ENCODE results near the gene BNC2.

Gene BNC2

GRCh38 chr9:16750553-16750952 lies 119.9 kb downstream of the BNC2 start:
- DNase-seq, result no peak

DNA sequence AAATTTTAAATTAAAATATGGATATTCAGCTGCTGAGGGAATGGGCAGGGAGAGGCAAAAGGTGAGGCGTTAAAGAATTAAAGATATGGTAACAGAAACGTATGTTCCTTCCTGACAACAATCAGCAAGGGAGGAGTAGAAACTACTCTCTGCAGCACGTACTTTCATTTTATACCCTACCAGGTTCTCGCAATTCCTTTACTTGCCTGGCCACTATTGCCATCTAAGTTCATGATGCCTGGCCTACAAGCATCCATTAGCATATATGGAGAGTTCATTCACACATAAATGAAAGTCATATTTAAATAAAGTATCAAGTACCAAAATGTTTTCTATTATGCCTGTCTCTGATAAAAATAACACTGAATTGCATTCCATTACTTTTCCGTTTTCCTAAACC lies 125.1 kb downstream of the BNC2 start:
- DNase-seq, result no peak

DNA sequence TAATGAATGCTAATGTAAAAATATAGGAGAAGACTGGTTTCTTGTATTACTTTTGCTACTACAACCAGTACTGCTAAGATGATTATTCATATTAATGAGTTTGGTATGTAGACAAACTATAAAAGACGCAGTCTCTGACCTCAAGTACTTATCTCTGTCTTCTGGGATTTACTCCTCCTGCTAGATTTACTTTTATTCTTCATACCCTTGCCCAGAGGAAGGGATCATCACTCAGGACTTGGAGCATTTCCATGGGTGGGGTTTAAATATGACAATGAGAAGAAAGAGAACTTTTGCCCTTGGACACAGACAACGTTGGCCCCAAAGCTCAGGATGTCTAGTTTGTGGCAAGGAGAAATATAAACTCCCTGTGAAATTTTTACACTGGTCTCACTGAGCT lies 126.1 kb downstream of the BNC2 start:
- DNase-seq, result no peak

DNA sequence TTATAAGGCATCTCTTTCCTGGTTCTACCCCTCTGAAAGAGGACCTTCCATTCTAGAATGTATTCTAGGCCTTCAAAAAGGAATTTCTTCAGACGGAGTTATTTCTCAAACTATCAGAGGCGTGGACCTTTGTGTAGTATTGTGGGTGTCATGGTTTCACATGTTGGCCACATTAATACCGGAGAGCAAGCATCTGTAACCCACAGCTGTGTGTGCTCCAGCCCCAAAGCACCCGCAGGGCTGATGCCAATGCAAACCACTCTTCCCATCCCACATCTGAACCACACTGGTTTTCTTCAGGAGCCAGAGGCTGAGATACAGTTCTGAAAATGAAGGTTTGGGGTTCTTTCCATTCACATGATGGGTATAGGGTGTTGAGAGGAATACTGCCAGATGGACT lies 127.1 kb downstream of the BNC2 start:
- no peak for DNase-seq

DNA sequence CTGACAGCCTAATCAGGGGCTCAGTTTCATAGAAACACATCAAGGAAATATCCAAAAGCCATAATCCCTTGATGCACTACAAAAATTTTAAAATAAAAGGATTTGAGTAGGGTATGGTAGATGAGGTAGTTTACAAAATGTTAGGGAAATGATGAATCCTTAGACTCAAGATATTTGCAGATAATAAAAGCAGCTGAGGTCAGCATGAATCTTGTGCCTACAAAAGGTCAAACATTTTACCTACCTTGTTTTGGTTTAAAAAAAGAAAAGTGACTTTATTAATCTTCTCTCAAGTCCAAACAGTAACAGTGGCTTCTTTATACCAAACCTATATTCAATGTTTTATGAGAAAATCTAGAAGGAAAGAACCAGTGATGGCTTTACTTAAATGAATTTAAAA lies 135.5 kb downstream of the BNC2 start:
- DNase-seq, result no peak

DNA sequence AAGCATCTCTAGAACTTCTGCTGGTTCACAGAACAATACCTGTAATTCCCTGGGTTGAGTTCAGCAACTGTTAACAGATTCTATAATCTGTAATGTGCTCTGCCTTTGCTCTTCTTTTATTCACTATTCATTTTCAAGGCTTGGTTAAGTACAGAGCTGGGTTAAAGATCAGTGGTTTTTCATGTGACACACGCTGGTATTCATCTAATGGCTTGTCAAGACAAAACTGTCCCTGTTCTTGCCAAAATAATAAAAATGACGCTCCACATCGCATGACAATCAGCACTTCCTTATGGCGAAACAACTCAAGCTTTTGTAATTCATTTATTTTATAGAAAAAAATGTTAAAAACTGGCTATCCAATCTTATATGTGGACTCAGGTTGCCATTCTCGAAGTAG lies 137.9 kb downstream of the BNC2 start:
- no peak for DNase-seq

- DNase-seq, result no peak
These were observed 140.3 kb downstream of the BNC2 start for GRCh38 chr9:16730162-16730561.

DNA sequence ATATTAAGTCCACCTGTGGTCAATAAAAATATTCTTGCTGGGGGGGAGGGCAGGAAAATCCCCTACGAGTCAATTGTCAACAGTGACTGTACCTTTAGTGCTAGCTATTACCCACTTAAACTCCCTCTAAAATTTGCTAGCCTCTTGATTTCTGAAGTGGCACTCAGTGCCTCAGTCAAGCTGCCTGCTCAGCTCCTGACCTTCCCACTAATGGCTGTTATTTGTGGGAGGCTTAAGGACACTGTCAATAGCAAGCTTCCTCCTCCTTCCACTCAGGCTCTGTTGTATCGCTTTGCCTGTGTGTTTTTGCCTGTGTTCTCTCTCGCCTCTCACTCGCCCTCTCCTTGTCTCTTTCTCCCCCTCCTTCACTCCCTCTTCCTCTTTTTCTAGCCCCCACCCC lies 140.8 kb downstream of the BNC2 start:
- DNase-seq, result peak; percentile 88

DNA sequence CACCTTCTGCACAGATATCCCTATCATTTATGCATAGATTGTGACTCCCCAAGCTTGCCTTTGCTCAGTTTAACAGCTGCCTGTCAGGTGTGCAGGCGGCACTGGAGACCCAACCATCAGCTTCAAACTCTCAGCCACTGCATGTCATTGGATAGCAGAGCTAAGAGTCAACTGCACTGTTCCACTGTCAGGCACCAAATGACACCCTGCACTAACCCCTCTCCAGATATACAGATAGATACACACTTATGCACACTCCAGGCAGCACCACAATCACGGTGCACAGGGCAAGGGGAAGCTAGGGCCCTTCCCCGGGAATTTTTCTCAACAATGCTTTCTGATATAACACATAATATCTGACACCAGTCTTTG lies 142.3 kb downstream of the BNC2 start:
- DNase-seq, result no peak

DNA sequence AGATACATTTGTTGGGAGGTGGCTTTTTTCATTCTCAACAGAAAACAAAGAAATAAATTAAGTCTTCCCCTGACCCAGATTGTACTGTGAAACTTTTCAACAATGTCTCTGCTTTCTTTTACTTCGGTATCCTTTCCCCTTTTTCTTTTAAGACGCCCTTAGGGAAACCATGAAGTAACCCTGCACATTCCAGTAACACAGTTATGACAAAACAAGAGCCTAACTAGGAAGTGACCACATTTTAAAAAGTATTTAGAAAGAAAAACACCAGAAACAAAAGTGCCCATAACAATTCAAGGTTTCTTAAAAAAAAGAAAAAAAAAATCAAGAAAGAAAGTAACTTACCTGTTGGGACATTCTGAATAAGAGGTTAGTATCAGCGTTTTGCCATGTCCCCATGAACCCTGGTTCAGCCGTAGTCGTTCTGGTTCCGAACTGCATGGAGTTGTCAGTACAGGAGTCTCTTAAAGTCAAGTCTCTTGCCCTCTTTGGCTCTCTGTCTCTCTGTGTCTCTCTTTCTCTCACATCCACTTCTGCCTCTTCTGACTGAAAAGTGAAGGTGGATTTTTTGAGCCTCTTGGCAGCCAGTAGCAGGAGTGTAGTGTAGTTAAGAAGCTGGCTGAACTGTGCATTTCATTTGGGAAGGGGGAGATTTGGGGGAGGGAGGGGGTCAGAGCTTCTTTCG lies 142.9 kb downstream of the BNC2 start:
- DNase-seq, result no peak

- no peak for DNase-seq
These were observed 143.6 kb downstream of the BNC2 start for GRCh38 chr9:16726718-16727451.

DNA sequence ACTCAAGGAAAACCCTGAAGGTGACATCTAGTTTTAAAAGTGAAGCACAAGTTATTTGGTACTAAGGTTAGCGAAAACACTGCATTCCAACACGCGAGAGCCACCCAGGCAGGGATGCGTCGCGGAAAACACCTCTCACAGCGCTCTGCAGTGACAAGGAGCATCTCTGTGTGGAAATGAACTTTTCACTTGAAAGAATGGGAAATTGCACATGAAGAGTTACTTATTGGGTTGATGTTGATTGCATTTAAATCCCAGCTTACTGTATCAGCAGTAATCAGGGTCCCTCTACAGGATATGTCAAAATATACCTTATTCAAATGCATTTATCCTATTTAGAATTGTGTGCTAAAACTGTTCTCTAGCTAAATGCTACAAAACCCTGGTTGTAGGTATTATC lies 144.4 kb downstream of the BNC2 start:
- DNase-seq, result no peak

- DNase-seq, result no peak
These were observed 145.4 kb downstream of the BNC2 start for GRCh38 chr9:16725066-16725465.

GRCh38 chr9:16721972-16722371 lies 148.5 kb downstream of the BNC2 start:
- no peak for DNase-seq

DNA sequence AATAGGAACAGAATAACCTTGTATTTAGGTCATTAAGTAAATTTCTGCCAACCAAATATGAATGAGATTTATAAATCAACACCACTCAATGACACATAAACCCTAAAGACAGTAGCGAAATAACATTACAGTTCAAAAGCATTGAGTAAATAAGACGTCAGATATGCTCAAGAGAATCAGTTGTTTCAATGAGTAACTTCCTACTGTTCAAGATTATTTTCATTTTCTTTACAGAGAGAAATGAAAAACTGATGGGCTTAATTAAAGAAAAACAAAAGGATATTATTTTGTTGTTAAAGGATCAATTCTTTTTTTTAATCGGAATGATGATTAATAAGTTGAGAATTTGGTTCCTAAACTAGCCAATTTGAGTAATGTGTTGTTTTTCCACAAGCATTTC lies 150.1 kb downstream of the BNC2 start:
- DNase-seq, result no peak

- DNase-seq, result no peak
These were observed 150.5 kb downstream of the BNC2 start for GRCh38 chr9:16719921-16720320.

- no peak for DNase-seq
These were observed 151.5 kb downstream of the BNC2 start for GRCh38 chr9:16718952-16719351.

DNA sequence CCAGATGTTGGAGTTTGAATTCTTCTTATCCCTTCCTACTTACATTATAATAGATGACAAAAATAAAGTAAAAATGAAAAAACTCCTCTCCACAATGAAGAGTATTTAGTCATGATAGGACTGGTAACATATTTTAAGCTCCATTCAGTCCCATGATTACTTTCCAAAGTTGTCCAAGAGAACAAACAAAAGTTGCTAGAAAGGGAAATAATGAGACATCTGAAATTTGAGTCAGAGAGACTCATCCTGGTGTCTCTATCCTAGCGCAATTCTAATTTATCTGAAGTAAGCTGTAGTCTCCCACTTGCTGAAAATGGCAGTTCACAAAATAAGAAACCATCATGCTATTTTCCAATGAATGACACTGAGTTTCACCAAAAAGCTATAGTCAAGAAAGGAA lies 152.2 kb downstream of the BNC2 start:
- DNase-seq, result no peak

DNA sequence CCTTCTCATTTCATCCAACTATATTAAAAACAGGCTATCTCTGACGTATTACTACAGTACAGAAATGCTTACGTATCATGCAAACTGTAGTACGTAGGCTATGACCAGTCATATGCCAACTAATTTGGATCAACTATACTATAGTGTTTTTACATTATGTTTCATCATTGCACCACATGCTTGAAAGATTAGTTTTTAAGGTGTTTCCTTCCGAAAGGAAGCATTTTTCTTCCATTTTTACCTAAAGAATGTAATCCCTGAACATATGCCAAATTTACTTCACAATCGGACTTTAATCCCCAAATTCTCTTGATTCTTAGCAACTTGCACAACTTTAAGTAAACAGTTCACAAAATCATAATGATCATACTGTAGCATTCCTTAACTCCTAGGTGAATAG lies 153.9 kb downstream of the BNC2 start:
- no peak for DNase-seq

DNA sequence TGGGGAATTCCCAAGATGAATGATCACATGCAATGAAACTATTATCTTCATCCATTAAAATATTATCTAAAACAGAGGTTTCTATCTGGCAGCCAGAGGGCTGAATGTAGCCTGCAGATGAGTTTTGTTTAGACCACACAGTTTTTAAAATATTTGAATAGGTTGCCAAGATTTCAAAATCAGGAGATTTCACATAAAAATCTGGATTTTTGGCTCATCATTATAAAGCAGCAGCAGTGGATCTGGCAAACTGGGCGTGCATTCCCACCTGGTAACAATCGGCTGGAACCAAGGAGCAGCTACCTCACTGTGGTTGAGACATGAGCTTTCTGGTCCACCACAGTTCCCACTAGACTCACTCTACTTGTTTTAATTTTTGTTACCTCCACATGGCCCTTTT lies 155.1 kb downstream of the BNC2 start:
- DNase-seq, result no peak

DNA sequence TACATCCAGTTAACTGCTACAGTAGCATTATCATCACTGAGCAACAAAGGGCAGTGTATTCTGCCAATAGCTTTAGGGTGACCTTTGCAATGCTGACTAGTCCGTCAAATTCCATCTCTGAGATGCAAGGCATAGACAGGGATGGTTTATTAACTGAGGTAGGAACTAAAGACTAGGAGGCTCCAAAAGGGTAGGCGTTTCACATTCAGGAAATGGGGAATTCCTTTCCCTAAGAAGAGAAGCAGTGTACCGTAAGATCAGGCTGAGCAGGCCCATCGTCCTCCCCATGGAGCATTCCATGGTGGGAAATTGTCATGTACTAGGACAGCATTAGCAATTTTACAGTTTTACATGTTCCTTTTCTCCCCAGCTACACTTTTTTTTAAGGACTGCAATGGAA lies 157.7 kb downstream of the BNC2 start:
- no peak for DNase-seq

GRCh38 chr9:16710888-16711287 lies 159.6 kb downstream of the BNC2 start:
- peak; percentile 29 for DNase-seq

DNA sequence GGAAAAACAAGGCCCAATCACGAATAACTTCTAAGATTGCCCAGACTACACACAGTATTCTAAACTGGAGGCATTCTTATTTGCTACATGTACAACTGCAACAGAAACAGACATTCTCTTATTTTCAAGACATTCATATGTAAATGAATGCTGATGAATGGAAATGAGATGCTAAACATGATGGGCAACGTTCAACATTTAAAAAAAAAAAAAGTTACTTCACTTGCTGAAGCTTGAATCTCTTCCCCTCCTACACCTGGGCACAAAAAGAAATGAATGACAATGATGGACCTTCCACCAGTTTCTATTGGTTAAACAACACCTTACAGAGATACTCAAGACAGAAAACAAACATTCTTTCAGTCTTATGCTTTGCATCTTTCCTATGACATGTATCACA lies 160.5 kb downstream of the BNC2 start:
- no peak for DNase-seq

DNA sequence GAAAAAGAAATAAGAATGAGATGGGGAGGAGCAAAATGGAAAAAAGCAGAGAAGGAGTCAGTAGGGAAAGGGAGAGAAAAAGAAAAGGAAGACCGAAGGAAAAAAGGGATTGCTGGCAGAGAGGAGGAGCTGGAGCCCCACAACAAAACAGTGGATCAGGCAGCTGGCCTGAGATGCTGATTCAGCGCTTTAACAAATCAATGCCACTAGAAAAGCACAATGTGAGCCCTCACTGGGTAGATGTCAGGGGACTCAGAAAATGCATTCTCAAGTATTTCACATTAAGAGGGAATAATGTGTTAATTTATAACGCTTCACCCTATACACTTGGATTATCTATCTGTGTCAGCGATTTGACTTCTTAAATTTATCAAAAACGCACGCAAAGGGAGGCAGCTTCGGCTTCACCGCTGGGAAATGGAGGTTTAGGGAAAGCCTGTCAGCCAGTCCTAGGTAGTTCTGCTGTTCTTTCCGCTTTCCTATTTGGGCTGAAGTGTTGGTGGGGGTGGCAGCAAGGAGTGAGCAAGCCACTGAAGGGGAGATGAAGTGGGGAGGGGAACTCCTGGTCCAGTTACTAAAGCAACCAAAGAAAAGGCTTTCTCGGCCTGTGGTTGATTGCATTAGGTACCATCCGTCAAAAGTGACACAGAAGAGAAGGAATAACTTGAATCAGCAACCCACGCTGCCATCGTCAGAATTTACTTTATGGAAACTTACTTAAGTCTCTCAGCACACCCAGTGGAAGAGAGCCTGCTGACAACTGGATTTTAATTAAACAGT lies 161.6 kb downstream of the BNC2 start:
- DNase-seq, result no peak
